Neural progenitor cell (in vitro differentiated cells): ENCODE data around the gene NKAIN2. TPM values are rescaled to one million over a fixed set of nuclear protein-coding genes. Genes with fewer than 3 reads are reported as not detected.
"Not testable (repeated sequence)": the region's sequence is repeated elsewhere in the genome, so short reads cannot be mapped to it uniquely, and the experiment has no call there.

ENCODE experiments used
- DNase-seq: peaks from one replicate; pipeline ENCODE4 v3.0.0-alpha.2; 2016; ENCODE audit warnings: low spot score
- H2AFZ ChIP-seq: fragments of 200-600 bp; sonication (generic); replicated peaks from 2 replicates; pipeline ENCODE4 v1.6.1; 2016; ENCODE audit warnings: antibody characterized with exemption
- H3F3A ChIP-seq: fragments of 200-600 bp; sonication (generic); 2 replicates; pipeline ENCODE4 v1.6.1; 2016; ENCODE audit warnings: antibody characterized with exemption, low read depth
- H3K27ac ChIP-seq: fragments of 200-600 bp; sonication (generic); 2 replicates; pipeline ENCODE4 v1.5.1; 2016; ENCODE audit warnings: mild to moderate bottlenecking
- H3K27me3 ChIP-seq: fragments of 200-600 bp; sonication (generic); 2 replicates; pipeline ENCODE4 v1.6.1; 2016; ENCODE audit warnings: mild to moderate bottlenecking, moderate library complexity
- H3K36me3 ChIP-seq: fragments of 200-600 bp; sonication (generic); 2 replicates; pipeline ENCODE4 v1.5.1; 2016
- H3K4me1 ChIP-seq: fragments of 200-600 bp; sonication (generic); 2 replicates; pipeline ENCODE4 v1.6.1; 2016; ENCODE audit warnings: mixed run types
- H3K4me2 ChIP-seq: fragments of 200-600 bp; sonication (generic); 2 replicates; pipeline ENCODE4 v1.6.1; 2016
- H3K4me3 ChIP-seq: fragments of 200-600 bp; sonication (generic); 2 replicates; pipeline ENCODE4 v1.5.1; 2016
- H3K79me2 ChIP-seq: fragments of 200-600 bp; sonication (generic); 2 replicates; pipeline ENCODE4 v1.6.1; 2016; ENCODE audit warnings: low read depth
- H3K9ac ChIP-seq: fragments of 200-600 bp; sonication (generic); 2 replicates; pipeline ENCODE4 v1.6.1; 2016
- H3K9me3 ChIP-seq: fragments of 200-600 bp; sonication (generic); 2 replicates; pipeline ENCODE4 v1.5.1; 2016; ENCODE audit warnings: low read depth
- H4K20me1 ChIP-seq: fragments of 200-600 bp; sonication (generic); 2 replicates; pipeline ENCODE4 v1.6.1; 2016; ENCODE audit warnings: low read depth
- H3K27ac Mint-ChIP-seq: 3 replicates; pipeline ENCODE4 v1.8.0; 2021; ENCODE audit warnings: mixed read lengths
- H3K27me3 Mint-ChIP-seq: 2 replicates; pipeline ENCODE4 v1.8.0; 2022; ENCODE audit warnings: low read depth, mild to moderate bottlenecking, inconsistent platforms, moderate library complexity, mixed read lengths; ENCODE audit not compliant: insufficient read depth
- H3K36me3 Mint-ChIP-seq: 3 replicates; pipeline ENCODE4 v1.8.0; 2021; ENCODE audit warnings: mixed read lengths
- H3K4me1 Mint-ChIP-seq: 3 replicates; pipeline ENCODE4 v1.8.0; 2021; ENCODE audit warnings: mixed read lengths
- H3K4me3 Mint-ChIP-seq: 3 replicates; pipeline ENCODE4 v1.8.0; 2021; ENCODE audit warnings: mild to moderate bottlenecking, moderate library complexity, mixed read lengths
- H3K9me3 Mint-ChIP-seq: 3 replicates; pipeline ENCODE4 v1.8.0; 2020; ENCODE audit warnings: mixed read lengths
- EZH2 ChIP-seq: fragments of 200-600 bp; sonication (generic); IDR thresholded peaks from 2 replicates; pipeline ENCODE4 v1.6.1; 2017; ENCODE audit warnings: antibody characterized with exemption, mild to moderate bottlenecking, moderate library complexity
- EZH2phosphoT487 ChIP-seq: fragments of 200-600 bp; sonication (generic); IDR thresholded peaks from 2 replicates; pipeline ENCODE4 v1.6.1; 2017; ENCODE audit warnings: antibody characterized with exemption
- total RNA-seq: library from RNA; depleted of rRNA; stranded (reverse); fragments of >200 nt; gene quantifications from 2 replicates; pipeline ENCODE4 v1.2.3, GENCODE V29; 2015; ENCODE audit warnings: low replicate concordance
- TF ChIP-seq, protein P1 (sequence below): fragments of 200-600 bp; sonication (generic); IDR thresholded peaks from 2 replicates; pipeline ENCODE4 v1.5.1; 2017; ENCODE audit warnings: antibody characterized with exemption, mild to moderate bottlenecking

Gene NKAIN2
- total RNA-seq, 1 donor from 2014 or later = 0.45 TPM

DNA sequence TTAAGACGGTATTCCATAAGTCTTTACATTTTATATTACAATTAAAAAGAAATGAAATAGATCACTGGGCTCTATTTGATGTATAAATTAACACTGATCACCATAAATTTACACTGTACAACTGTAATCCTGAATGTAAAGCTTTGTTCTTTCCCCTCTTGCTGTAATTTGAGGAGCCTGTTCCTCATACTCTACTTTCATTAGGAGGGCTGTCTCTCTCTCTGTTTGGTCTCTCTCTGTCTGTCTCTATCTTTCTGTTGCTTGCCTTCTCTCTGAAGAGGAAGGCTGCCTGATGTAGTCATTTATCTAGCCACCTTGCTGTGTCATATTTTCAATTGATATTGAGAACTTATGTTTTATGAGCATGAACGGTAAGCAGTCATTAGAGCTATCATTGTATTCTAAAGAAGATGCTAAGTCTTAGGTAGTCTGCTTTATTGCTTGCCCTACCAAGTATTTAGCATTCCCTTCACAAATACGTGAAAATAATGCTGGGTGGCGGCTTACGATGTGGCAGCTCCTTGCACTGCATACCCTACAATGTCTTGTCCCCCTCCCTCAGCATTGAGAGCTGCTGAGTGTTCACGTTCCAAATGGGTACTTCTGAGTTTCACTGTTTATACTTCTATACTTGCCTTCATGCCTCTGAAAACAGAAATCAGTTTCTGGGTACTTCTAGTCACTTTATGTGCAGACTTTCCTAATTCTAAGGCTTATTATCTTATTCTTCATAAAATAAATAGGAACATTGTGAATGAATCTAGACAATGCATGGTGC lies 205.5 kb downstream of the NKAIN2 start:
- Mint-ChIP-seq H3K27ac (no peak overlapping the region), H3K9me3 (no peaks in the 10 kb centered on the region), H3K4me3 (no peak overlapping the region), H3K4me1 (peaks cover 6% of the 10 kb centered on the region), H3K27me3 (no peaks in the 10 kb centered on the region), H3K36me3 (no peaks in the 10 kb centered on the region)
- Histone ChIP-seq H3F3A (no peaks in the 10 kb centered on the region), H3K36me3 (no peaks in the 10 kb centered on the region), H3K9me3 (no peaks in the 10 kb centered on the region), H4K20me1 (no peaks in the 10 kb centered on the region), H2AFZ (no peak overlapping the region), H3K79me2 (no peaks in the 10 kb centered on the region), H3K27ac (no peak overlapping the region), H3K9ac (no peak overlapping the region), H3K4me2 (no peak overlapping the region), H3K4me3 (no peak overlapping the region), H3K4me1 (no peaks in the 10 kb centered on the region), H3K27me3 (no peaks in the 10 kb centered on the region)
- no peak for DNase-seq
- no peak for TF ChIP-seq EZH2
- TF ChIP-seq, protein P1, sequence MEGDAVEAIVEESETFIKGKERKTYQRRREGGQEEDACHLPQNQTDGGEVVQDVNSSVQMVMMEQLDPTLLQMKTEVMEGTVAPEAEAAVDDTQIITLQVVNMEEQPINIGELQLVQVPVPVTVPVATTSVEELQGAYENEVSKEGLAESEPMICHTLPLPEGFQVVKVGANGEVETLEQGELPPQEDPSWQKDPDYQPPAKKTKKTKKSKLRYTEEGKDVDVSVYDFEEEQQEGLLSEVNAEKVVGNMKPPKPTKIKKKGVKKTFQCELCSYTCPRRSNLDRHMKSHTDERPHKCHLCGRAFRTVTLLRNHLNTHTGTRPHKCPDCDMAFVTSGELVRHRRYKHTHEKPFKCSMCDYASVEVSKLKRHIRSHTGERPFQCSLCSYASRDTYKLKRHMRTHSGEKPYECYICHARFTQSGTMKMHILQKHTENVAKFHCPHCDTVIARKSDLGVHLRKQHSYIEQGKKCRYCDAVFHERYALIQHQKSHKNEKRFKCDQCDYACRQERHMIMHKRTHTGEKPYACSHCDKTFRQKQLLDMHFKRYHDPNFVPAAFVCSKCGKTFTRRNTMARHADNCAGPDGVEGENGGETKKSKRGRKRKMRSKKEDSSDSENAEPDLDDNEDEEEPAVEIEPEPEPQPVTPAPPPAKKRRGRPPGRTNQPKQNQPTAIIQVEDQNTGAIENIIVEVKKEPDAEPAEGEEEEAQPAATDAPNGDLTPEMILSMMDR = no peak
- TF ChIP-seq EZH2phosphoT487 = no peak

DNA sequence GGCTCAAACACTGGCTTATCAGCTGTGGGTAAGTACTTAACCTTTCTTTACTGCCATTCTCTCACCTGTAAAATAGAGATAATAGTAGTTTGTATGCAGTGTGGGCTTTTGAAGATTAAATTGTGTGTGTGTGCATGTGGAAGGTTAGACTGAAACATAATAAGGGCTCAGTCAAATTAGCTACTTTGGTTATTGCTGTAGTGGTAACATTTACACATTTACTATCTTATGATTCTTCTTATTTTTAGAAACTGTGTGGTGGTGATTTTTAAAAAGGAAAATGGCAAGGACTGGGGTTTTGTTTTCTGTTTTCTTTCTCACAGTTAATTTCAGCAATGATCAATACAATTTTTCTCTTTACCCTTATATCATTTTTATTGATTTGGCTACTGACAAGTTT lies 206.9 kb downstream of the NKAIN2 start:
- TF ChIP-seq, protein P1 = no peak
- no peak for TF ChIP-seq EZH2phosphoT487
- no peak for TF ChIP-seq EZH2
- H3K27ac ChIP-seq = no peak overlapping the region
- DNase-seq = no peak
- no peaks in the 10 kb centered on the region for H3K4me1 ChIP-seq
- no peaks in the 10 kb centered on the region for H3K9me3 ChIP-seq
- no peaks in the 10 kb centered on the region for H4K20me1 ChIP-seq
- peaks cover 6% of the 10 kb centered on the region for H3K4me1 Mint-ChIP-seq
- H3K27me3 Mint-ChIP-seq = no peaks in the 10 kb centered on the region
- H3K9me3 Mint-ChIP-seq = no peaks in the 10 kb centered on the region
- no peak overlapping the region for H3K27ac Mint-ChIP-seq
- no peaks in the 10 kb centered on the region for H3F3A ChIP-seq
- H3K27me3 ChIP-seq = no peaks in the 10 kb centered on the region
- no peaks in the 10 kb centered on the region for H3K79me2 ChIP-seq
- no peak overlapping the region for H3K4me3 Mint-ChIP-seq
- no peak overlapping the region for H3K4me2 ChIP-seq
- no peak overlapping the region for H2AFZ ChIP-seq
- no peak overlapping the region for H3K4me3 ChIP-seq
- no peaks in the 10 kb centered on the region for H3K36me3 Mint-ChIP-seq
- H3K9ac ChIP-seq = no peak overlapping the region
- no peaks in the 10 kb centered on the region for H3K36me3 ChIP-seq

DNA sequence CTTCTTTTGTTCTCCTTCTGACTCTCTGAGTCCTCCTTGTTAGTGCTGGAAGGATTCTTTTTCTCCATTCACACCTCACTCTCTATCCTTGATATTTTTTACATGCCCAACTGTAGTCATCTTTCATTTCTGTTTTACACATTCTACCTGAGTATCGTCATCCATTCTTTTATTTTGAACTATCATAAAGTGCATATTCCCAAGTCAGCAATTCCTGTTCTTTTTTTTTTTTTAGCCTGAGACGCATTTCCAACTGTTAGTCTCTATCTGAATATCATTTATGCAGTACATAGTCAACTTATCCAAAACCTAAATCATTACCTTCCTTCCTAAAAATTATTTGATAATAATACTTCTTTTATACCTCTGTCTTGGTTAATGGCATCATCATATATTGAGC lies 207.5 kb downstream of the NKAIN2 start:
- H3K27ac ChIP-seq = no peak overlapping the region
- no peak overlapping the region for H2AFZ ChIP-seq
- no peaks in the 10 kb centered on the region for H3F3A ChIP-seq
- Mint-ChIP-seq H3K4me1 (peaks cover 6% of the 10 kb centered on the region), H3K4me3 (no peak overlapping the region), H3K9me3 (no peaks in the 10 kb centered on the region), H3K36me3 (no peaks in the 10 kb centered on the region), H3K27ac (no peak overlapping the region), H3K27me3 (no peaks in the 10 kb centered on the region)
- DNase-seq = no peak
- H3K9ac ChIP-seq = no peak overlapping the region
- TF ChIP-seq, protein P1 = no peak
- TF ChIP-seq EZH2phosphoT487 (no peak), EZH2 (no peak)
- H4K20me1 ChIP-seq = no peaks in the 10 kb centered on the region
- H3K4me3 ChIP-seq = no peak overlapping the region
- no peaks in the 10 kb centered on the region for H3K36me3 ChIP-seq
- no peaks in the 10 kb centered on the region for H3K4me1 ChIP-seq
- no peaks in the 10 kb centered on the region for H3K27me3 ChIP-seq
- no peaks in the 10 kb centered on the region for H3K9me3 ChIP-seq
- H3K79me2 ChIP-seq = no peaks in the 10 kb centered on the region
- no peak overlapping the region for H3K4me2 ChIP-seq

DNA sequence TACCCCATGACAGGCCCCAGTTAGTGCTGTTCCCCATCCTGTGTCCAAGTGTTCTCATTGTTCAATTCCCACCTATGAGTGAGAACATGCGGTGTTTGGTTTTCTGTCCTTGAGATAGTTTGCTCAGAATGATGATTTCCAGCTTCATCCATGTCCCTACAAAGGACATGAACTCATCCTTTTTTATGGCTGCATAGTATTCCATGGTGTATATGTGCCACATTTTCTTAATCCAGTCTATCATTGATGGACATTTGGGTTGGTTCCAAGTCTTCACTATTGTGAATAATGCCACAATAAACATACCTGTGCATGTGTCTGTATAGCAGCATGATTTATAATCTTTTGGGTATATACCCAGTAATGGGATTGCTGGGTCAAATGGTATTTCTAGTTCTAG lies 218.4 kb downstream of the NKAIN2 start:
- H3F3A ChIP-seq, H3K27ac ChIP-seq, H3K27me3 ChIP-seq, H3K4me2 ChIP-seq, H3K79me2 ChIP-seq, H3K4me1 ChIP-seq, H3K4me1 Mint-ChIP-seq, DNase-seq, H3K36me3 ChIP-seq, H3K4me3 Mint-ChIP-seq, H3K4me3 ChIP-seq, H3K36me3 Mint-ChIP-seq, H3K9me3 ChIP-seq, H2AFZ ChIP-seq, H3K27ac Mint-ChIP-seq, H3K27me3 Mint-ChIP-seq, H4K20me1 ChIP-seq, H3K9ac ChIP-seq: not testable (repeated sequence)
- H3K9me3 Mint-ChIP-seq = peaks cover 10% of the 10 kb centered on the region
